ENCODE data around the gene PEX5L. TPM values are rescaled to one million over a fixed set of nuclear protein-coding genes. Genes with fewer than 3 reads are reported as not detected.
"Not testable (repeated sequence)": the region's sequence is repeated elsewhere in the genome, so short reads cannot be mapped to it uniquely, and the experiment has no call there.

PEX5L gene
- total RNA-seq, 2 experiments from 2014 or later: not detected

- Mint-ChIP-seq H3K4me3 (no peak overlapping the region), H3K36me3 (peaks cover 4% of the 10 kb centered on the region), H3K9me3 (no peaks in the 10 kb centered on the region), H3K27me3 (no peaks in the 10 kb centered on the region), H3K27ac (no peak overlapping the region), H3K4me1 (peaks cover 2% of the 10 kb centered on the region)
- DNase-seq: no peak
These were observed 244.9 kb downstream of the PEX5L start for GRCh38 chr3:179791793-179792192.

- no peak overlapping the region for H3K27ac Mint-ChIP-seq
- no peaks in the 10 kb centered on the region for H3K9me3 Mint-ChIP-seq
- no peak for DNase-seq
- peaks cover 12% of the 10 kb centered on the region for H3K36me3 Mint-ChIP-seq
- H3K4me1 Mint-ChIP-seq: no peaks in the 10 kb centered on the region
- no peaks in the 10 kb centered on the region for H3K27me3 Mint-ChIP-seq
- H3K4me3 Mint-ChIP-seq: no peak overlapping the region
These were observed 247.7 kb downstream of the PEX5L start for GRCh38 chr3:179788996-179789395.

- not testable (repeated sequence) for H3K27me3 Mint-ChIP-seq, H3K27ac Mint-ChIP-seq, H3K4me1 Mint-ChIP-seq, DNase-seq, H3K9me3 Mint-ChIP-seq, H3K4me3 Mint-ChIP-seq
- H3K36me3 Mint-ChIP-seq: peaks cover 45% of the 10 kb centered on the region
These were observed 253.9 kb downstream of the PEX5L start for GRCh38 chr3:179782841-179783240.

GRCh38 chr3:179775416-179776122 lies 261.2 kb downstream of the PEX5L start:
- Mint-ChIP-seq H3K27me3 (no peaks in the 10 kb centered on the region), H3K27ac (no peak overlapping the region), H3K4me3 (no peak overlapping the region), H3K4me1 (no peaks in the 10 kb centered on the region), H3K9me3 (no peaks in the 10 kb centered on the region), H3K36me3 (peaks cover 42% of the 10 kb centered on the region)
- no peak for DNase-seq

GRCh38 chr3:179772297-179772696 lies 264.4 kb downstream of the PEX5L start:
- H3K36me3 Mint-ChIP-seq: peaks cover 26% of the 10 kb centered on the region
- no peaks in the 10 kb centered on the region for H3K4me1 Mint-ChIP-seq
- no peak overlapping the region for H3K4me3 Mint-ChIP-seq
- no peaks in the 10 kb centered on the region for H3K9me3 Mint-ChIP-seq
- no peaks in the 10 kb centered on the region for H3K27me3 Mint-ChIP-seq
- no peak overlapping the region for H3K27ac Mint-ChIP-seq
- no peak for DNase-seq

GRCh38 chr3:179771797-179772196 lies 264.9 kb downstream of the PEX5L start:
- H3K27ac Mint-ChIP-seq: no peak overlapping the region
- peaks cover 30% of the 10 kb centered on the region for H3K36me3 Mint-ChIP-seq
- no peaks in the 10 kb centered on the region for H3K27me3 Mint-ChIP-seq
- no peak for DNase-seq
- H3K4me1 Mint-ChIP-seq: no peaks in the 10 kb centered on the region
- H3K9me3 Mint-ChIP-seq: no peaks in the 10 kb centered on the region
- no peak overlapping the region for H3K4me3 Mint-ChIP-seq

GRCh38 chr3:179769411-179770247 lies 267.1 kb downstream of the PEX5L start:
- H3K4me3 Mint-ChIP-seq: no peak overlapping the region
- H3K9me3 Mint-ChIP-seq: no peaks in the 10 kb centered on the region
- H3K36me3 Mint-ChIP-seq: peaks cover 30% of the 10 kb centered on the region
- no peak for DNase-seq
- H3K27me3 Mint-ChIP-seq: no peaks in the 10 kb centered on the region
- no peaks in the 10 kb centered on the region for H3K4me1 Mint-ChIP-seq
- no peak overlapping the region for H3K27ac Mint-ChIP-seq

- Mint-ChIP-seq H3K36me3 (peaks cover 21% of the 10 kb centered on the region), H3K9me3 (no peaks in the 10 kb centered on the region), H3K4me1 (no peaks in the 10 kb centered on the region), H3K27ac (no peak overlapping the region), H3K4me3 (no peak overlapping the region), H3K27me3 (no peaks in the 10 kb centered on the region)
- DNase-seq: no peak
These were observed 268.7 kb downstream of the PEX5L start for GRCh38 chr3:179768080-179768479.

- H3K9me3 Mint-ChIP-seq: no peaks in the 10 kb centered on the region
- peaks cover 27% of the 10 kb centered on the region for H3K36me3 Mint-ChIP-seq
These were observed 270.2 kb downstream of the PEX5L start for GRCh38 chr3:179766416-179767133.

GRCh38 chr3:179765396-179765795 lies 271.3 kb downstream of the PEX5L start:
- DNase-seq: no peak
- no peak overlapping the region for H3K4me3 Mint-ChIP-seq
- H3K4me1 Mint-ChIP-seq: no peaks in the 10 kb centered on the region
- no peaks in the 10 kb centered on the region for H3K27me3 Mint-ChIP-seq
- H3K36me3 Mint-ChIP-seq: peaks cover 35% of the 10 kb centered on the region
- no peaks in the 10 kb centered on the region for H3K9me3 Mint-ChIP-seq
- no peak overlapping the region for H3K27ac Mint-ChIP-seq

More at GRCh38 chr3:179766416-179767133, 270.2 kb downstream of the PEX5L start:
- Mint-ChIP-seq H3K4me3 (no peak overlapping the region), H3K27me3 (no peaks in the 10 kb centered on the region), H3K4me1 (no peaks in the 10 kb centered on the region), H3K27ac (no peak overlapping the region)
- no peak for DNase-seq

- Mint-ChIP-seq H3K27ac (no peak overlapping the region), H3K4me3 (no peak overlapping the region), H3K27me3 (no peaks in the 10 kb centered on the region), H3K36me3 (peaks cover 41% of the 10 kb centered on the region), H3K4me1 (no peaks in the 10 kb centered on the region), H3K9me3 (no peaks in the 10 kb centered on the region)
- no peak for DNase-seq
These were observed 275.8 kb downstream of the PEX5L start for GRCh38 chr3:179760944-179761343.

GRCh38 chr3:179750720-179751328 lies 285.9 kb downstream of the PEX5L start:
- peaks cover 12% of the 10 kb centered on the region for H3K36me3 Mint-ChIP-seq
- no peaks in the 10 kb centered on the region for H3K27me3 Mint-ChIP-seq
- H3K9me3 Mint-ChIP-seq: no peaks in the 10 kb centered on the region
- H3K27ac Mint-ChIP-seq: no peak overlapping the region
- no peak for DNase-seq
- H3K4me3 Mint-ChIP-seq: no peak overlapping the region
- no peaks in the 10 kb centered on the region for H3K4me1 Mint-ChIP-seq

GRCh38 chr3:179745716-179746115 lies 291.0 kb downstream of the PEX5L start:
- H3K4me1 Mint-ChIP-seq: no peaks in the 10 kb centered on the region
- no peak for DNase-seq
- H3K36me3 Mint-ChIP-seq: peaks cover 9% of the 10 kb centered on the region
- H3K9me3 Mint-ChIP-seq: no peaks in the 10 kb centered on the region
- no peak overlapping the region for H3K4me3 Mint-ChIP-seq
- no peaks in the 10 kb centered on the region for H3K27me3 Mint-ChIP-seq
- no peak overlapping the region for H3K27ac Mint-ChIP-seq

GRCh38 chr3:179745079-179745478 lies 291.7 kb downstream of the PEX5L start:
- no peak overlapping the region for H3K4me3 Mint-ChIP-seq
- DNase-seq: no peak
- peaks cover 12% of the 10 kb centered on the region for H3K36me3 Mint-ChIP-seq
- no peaks in the 10 kb centered on the region for H3K27me3 Mint-ChIP-seq
- H3K4me1 Mint-ChIP-seq: no peaks in the 10 kb centered on the region
- no peaks in the 10 kb centered on the region for H3K9me3 Mint-ChIP-seq
- no peak overlapping the region for H3K27ac Mint-ChIP-seq
